Renal cortical epithelial cell (primary cell): ENCODE measurements around the gene RARG. TPM values are rescaled to one million over a fixed set of nuclear protein-coding genes. Genes with fewer than 3 reads are reported as not detected.
"Not testable (repeated sequence)": the region's sequence is repeated elsewhere in the genome, so short reads cannot be mapped to it uniquely, and the experiment has no call there.

ENCODE experiments used
- DNase-seq: peaks from one replicate; pipeline ENCODE4 v3.0.0-alpha.2; 2011; ENCODE audit warnings: low read depth
- total RNA-seq: library from RNA; depleted of rRNA; stranded (reverse); fragments of >200 nt; gene quantifications from 2 replicates; pipeline ENCODE4 v1.2.3, GENCODE V29; 2014

RARG gene
- total RNA-seq, 1 donor from 2014 or later, result 14.6 TPM

GRCh38 chr12:53210843-53211242, 21.2 kb downstream of the RARG start:
- DNase-seq, result no peak

GRCh38 chr12:53208877-53209463, 23.0 kb downstream of the RARG start:
- no peak for DNase-seq

- DNase-seq, result no peak
These were observed 23.6 kb downstream of the RARG start for GRCh38 chr12:53208435-53208834.

GRCh38 chr12:53207042-53207441, 25.0 kb downstream of the RARG start, which contains the start of gene ITGB7:
TSS of gene ITGB7 (minus strand) at chr12:53207251. CDS start at chr12:53200443, 6,808 bp downstream.
- no peak for DNase-seq

- peak; percentile 68 for DNase-seq
These were observed 26.1 kb downstream of the RARG start for GRCh38 chr12:53205747-53206419.

- no peak for DNase-seq
These were observed 27.7 kb downstream of the RARG start for GRCh38 chr12:53204351-53204750.

- DNase-seq, result not testable (repeated sequence)
These were observed 29.7 kb downstream of the RARG start for GRCh38 chr12:53202316-53202715.

- DNase-seq, result peak; percentile 37
These were observed 30.4 kb downstream of the RARG start for GRCh38 chr12:53201639-53202038.

GRCh38 chr12:53201177-53201541, 30.9 kb downstream of the RARG start:
- DNase-seq, result peak; percentile 63

- DNase-seq, result no peak
These were observed 31.4 kb downstream of the RARG start for GRCh38 chr12:53200458-53201176.

- no peak for DNase-seq
These were observed 31.9 kb downstream of the RARG start for GRCh38 chr12:53200107-53200457.

GRCh38 chr12:53199700-53200099, 32.3 kb downstream of the RARG start:
- no peak for DNase-seq

- no peak for DNase-seq
These were observed 33.4 kb downstream of the RARG start for GRCh38 chr12:53198486-53199110.

- peak; percentile 43 for DNase-seq
These were observed 34.9 kb downstream of the RARG start for GRCh38 chr12:53197011-53197640.

GRCh38 chr12:53196486-53196885, 35.5 kb downstream of the RARG start:
- DNase-seq, result no peak

- no peak for DNase-seq
These were observed 36.2 kb downstream of the RARG start for GRCh38 chr12:53195516-53196420.

- DNase-seq, result no peak
These were observed 37.0 kb downstream of the RARG start for GRCh38 chr12:53194973-53195372.

- no peak for DNase-seq
These were observed 37.9 kb downstream of the RARG start for GRCh38 chr12:53193985-53194716.

- no peak for DNase-seq
These were observed 39.0 kb downstream of the RARG start for GRCh38 chr12:53193040-53193439.

- DNase-seq, result no peak
These were observed 39.4 kb downstream of the RARG start for GRCh38 chr12:53192531-53193021.
